MV-4-11 (cell line): ENCODE results near the gene POLDIP3.
"Not testable (repeated sequence)": the region's sequence is repeated elsewhere in the genome, so short reads cannot be mapped to it uniquely, and the experiment has no call there.

Source experiments
- DNase-seq: peaks from one replicate; lab custom pipeline; 2025; lab: John Stamatoyannopoulos, UW

The POLDIP3 gene

GRCh38 chr22:42553475-42554361 is 61.0 kb downstream of the POLDIP3 start, which contains the start of gene SERHL2:
Gene SERHL2 (plus strand): TSS chr22:42553956. CDS start chr22:42554021, 65 bp downstream.
- peak; percentile 56 for DNase-seq

GRCh38 chr22:42552294-42552647 is 62.4 kb downstream of the POLDIP3 start:
- DNase-seq: not testable (repeated sequence)

- no peak for DNase-seq
These were observed 65.2 kb downstream of the POLDIP3 start for GRCh38 chr22:42549331-42550060.

- DNase-seq: no peak
These were observed 65.9 kb downstream of the POLDIP3 start for GRCh38 chr22:42548597-42549330.

- not testable (repeated sequence) for DNase-seq
These were observed 66.6 kb downstream of the POLDIP3 start for GRCh38 chr22:42548126-42548525.

- DNase-seq: no peak
These were observed 67.1 kb downstream of the POLDIP3 start for GRCh38 chr22:42547562-42547961.

GRCh38 chr22:42544686-42545085 is 70.0 kb downstream of the POLDIP3 start:
- no peak for DNase-seq

GRCh38 chr22:42539236-42539771 is 75.4 kb downstream of the POLDIP3 start:
- DNase-seq: peak; percentile 75

GRCh38 chr22:42537199-42537831 is 77.4 kb downstream of the POLDIP3 start:
- peak; percentile 34 for DNase-seq

- not testable (repeated sequence) for DNase-seq
These were observed 78.0 kb downstream of the POLDIP3 start for GRCh38 chr22:42536634-42537033.

- no peak for DNase-seq
These were observed 78.5 kb downstream of the POLDIP3 start for GRCh38 chr22:42536166-42536565.

GRCh38 chr22:42535082-42535731 is 79.5 kb downstream of the POLDIP3 start:
- DNase-seq: not testable (repeated sequence)
